HG02981 (cell line): Measurements from ENCODE around the gene FAM193A.
"Not testable (repeated sequence)": the region's sequence is repeated elsewhere in the genome, so short reads cannot be mapped to it uniquely, and the experiment has no call there.

Experiments used
- ATAC-seq: cut with Tn5 transposase; IDR thresholded peaks from one replicate; pipeline ENCODE4 v1.9.1; 2021; ENCODE audit warnings: mild to moderate bottlenecking, moderate library complexity; ENCODE audit not compliant: unreplicated experiment

Gene FAM193A

GRCh38 chr4:2744576-2745270 lies 208.3 kb downstream of the FAM193A start:
- no peak for ATAC-seq

DNA sequence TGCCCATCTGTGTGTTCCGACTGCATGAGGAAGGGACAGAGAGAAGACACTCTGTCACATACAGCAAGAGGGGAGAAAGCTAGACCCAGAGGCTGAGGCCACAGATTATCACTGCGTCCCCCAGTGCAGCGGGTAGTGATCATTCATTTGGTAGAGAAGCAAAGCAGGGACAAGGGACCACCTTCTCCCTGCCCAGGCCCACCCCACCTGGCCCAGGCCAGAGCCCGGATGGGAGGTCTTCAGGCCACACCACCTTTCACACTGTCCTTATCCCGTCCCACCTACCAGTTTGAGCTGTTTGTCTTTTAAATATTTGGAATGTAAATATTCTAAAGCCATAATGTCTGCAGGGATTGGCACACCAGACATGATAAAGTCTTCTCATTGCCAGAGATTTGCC lies 209.1 kb downstream of the FAM193A start:
- no peak for ATAC-seq

GRCh38 chr4:2745981-2746806 lies 209.7 kb downstream of the FAM193A start:
- ATAC-seq: peak; percentile 91

DNA sequence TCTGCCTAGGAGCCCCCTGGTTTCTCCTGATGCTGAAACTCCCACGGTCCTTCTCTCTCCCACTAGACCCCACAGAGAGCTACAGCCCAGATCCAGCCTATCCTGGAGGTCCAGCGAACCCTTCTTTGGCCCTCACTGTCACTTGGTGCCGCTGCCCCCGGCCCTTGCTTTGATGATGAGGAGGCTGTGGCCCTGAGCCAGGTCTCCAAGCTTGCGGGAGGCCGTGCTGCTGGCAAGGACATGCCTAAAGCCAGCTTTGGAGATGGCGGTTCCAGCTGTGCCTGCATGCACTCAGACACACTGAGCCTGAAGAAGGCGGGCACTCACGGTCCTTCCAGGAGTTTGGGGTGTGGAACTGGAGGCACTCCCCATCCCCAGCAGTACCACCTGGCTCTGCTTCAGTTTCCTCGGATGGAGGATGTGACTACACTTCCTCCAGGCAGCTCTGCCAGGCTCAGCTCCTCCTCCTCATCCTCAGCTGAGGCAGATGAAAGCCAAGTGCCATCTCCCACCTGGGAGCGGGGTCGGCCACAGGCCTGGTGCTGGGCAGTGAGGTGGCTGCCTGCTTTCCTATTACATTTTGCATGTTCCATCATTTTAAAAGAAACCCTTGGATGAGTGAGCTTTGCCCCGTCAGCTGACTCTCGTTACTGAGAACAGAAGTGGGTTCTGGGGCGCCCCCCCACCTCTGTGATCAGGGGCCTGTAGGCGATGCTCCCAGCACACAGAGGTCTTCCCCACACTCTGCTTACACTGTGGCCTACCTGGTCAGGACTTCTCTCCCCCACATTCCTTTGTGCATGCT lies 210.6 kb downstream of the FAM193A start:
- ATAC-seq: no peak

DNA sequence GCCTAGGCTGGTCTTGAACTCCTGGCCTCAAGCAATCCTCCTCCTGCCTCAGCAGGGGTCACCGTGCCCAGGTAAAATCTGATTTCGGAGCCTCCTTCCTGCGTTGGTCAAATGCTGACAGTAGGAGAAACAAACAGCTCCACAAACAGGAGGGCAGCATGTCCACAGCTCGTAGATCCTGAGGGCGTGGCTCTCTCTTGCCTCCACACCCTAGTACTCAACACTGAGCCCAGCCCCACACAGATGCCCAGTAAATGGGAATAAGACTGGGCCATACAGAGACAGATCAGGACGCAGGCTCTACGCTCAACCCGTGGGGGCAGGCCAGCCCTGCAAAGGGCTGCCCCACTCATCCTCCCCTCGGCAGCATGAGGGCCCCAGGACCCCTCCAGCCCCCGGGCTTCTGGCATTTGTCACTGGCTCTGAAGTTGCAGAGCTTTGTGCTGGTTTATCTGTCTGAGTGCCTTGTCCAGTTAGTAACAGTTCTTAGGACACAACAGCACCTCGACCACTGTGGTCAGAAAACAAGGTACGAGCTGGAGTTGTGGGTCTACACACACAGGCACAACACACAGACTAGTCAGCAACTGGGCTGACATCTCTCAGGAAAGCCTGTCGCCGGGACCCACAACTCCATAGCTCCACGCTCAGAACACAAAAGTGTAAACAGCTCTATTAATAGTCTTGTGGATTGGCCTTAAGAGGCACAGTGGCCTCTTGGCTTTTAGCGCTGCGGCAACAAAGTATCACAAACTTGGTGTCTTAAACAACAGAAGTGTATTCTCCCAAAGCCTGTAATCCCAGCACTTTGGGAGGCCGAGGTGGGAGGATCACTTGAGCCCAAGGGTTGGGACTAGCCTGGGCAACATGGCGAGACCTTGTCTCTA lies 214.5 kb downstream of the FAM193A start:
- ATAC-seq: no peak

DNA sequence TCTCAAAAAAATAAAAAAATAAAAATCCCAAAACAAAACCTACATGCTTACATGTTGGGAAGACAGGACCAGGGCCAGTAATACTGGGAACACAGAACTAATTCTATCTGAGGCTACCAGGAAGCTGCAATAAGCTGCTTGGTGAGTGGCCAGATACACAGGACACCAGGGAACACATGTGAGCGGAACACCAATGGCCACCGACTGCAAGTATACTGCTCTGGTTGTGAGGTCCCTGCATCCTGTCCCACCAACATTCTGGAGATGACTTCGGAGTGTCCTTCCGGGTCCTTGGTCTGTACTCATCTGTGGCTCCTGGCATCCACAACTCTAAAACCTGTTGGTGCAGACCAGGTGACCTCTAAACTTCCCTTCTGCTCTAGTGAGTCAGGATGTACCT lies 217.0 kb downstream of the FAM193A start:
- ATAC-seq: no peak

- ATAC-seq: no peak
Observed at GRCh38 chr4:2754848-2755819, 218.7 kb downstream of the FAM193A start.

DNA sequence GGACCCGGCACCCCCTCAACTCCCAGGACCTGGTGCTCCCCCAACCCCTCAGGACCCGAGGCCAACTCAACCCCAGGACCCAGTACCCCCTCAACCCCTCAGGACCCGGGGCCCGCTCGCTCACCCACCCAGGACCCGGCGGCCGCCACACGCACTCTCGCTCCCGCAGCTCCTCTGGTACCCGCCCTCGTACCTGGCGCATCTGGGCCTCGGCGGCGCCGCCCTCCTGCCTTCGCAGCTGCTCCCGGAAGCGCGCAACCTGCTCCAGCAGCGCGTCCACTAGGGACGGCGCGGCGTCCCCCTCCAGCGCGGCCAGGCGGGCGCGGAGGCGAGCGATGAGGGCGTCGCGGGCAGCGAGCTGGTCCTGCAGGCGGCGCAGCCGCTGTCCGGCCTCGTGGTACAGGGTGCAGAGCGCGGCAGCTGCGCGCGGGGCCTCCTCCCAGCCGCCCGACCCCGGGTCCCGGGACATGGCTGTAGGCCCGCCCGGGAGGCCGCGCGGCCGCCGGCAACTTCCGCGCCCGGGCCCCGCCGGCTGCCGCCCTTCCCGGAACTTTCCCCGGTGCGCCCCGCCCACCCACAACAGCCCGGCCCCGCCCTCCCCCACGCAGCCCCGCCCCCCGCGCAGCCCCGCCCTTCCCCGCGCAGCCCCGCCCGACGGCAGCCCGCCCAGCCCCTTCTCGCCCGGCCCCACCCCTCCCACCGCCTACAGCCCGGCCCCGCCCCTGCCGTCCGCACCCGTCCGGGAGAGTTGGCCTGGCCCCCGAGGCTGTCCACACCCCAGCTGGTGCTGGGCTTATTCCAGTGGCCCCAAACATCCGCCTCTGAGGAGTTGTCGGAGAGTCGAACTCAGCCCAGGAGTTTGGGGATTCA lies 219.6 kb downstream of the FAM193A start, which contains the start of gene TNIP2:
TSS of gene TNIP2 (minus strand) at position 516 of the 870 bp plus-strand sequence. CDS start at position 469, 47 bp downstream.
- peak; percentile 56 for ATAC-seq

- ATAC-seq: peak; percentile 4
Observed at GRCh38 chr4:2756691-2757350, 220.4 kb downstream of the FAM193A start.

DNA sequence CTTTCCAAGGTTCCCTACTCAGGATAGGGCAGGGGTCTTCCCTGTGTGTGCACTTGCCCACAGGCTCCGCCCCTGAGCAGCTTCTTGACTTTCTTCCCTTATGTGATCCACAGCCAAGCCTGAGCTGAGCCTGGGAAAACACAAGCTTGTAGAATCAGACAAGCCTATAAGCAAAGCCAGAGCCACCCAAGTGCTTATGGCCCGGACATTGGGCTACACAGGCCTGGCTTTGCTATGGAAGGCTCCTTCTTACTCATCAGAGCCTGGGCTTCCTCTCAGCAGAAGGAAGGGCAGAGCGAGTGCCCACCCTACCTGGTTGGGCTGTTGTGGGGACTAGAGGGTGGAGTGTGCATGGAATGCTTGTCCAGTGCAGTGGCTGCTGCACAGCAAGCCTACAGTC lies 221.0 kb downstream of the FAM193A start:
- no peak for ATAC-seq

- no peak for ATAC-seq
Observed at GRCh38 chr4:2761035-2761923, 224.8 kb downstream of the FAM193A start.

- ATAC-seq: no peak
Observed at GRCh38 chr4:2762048-2762447, 225.6 kb downstream of the FAM193A start.

DNA sequence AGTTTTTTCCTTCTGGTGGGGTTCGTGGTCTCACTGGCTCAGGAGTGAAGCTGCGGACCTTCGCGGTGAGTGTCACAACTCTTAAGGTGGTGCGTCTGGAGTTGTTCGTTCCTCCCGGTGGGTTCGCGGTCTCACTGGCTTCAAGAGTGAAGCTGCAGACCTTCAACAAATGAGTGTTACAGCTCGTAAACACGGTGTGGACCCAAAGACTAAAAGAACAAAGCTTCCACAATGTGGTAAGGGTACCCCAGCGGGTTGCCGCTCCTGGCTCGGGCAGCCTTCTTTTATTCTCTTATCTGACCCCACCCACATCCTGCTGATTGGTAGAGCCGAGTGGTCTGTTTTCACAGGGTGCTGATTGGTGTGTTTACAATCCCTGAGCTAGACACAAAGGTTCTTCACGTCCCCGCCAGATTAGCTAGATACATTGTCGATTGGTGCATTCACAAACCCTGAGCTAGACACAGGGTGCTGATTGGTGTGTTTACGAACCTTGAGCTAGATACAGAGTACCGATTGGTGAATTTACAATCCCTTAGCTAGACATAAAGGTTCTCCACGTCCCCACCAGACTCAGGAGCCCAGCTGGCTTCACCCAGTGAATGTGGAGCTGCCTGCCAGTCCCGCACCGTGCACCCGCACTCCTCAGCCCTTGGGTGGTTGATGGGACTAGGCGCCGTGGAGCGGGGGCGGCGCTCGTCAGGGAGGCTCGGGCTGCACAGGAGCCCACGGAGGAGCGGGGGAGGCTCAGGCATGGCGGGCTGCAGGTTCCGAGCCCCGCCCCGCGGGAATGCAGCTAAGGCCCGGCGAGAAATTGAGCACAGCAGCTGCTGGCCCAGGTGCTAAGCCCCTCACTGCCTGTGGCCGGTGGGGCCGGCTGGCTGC lies 226.3 kb downstream of the FAM193A start:
- not testable (repeated sequence) for ATAC-seq

- no peak for ATAC-seq
Observed at GRCh38 chr4:2763511-2763967, 227.1 kb downstream of the FAM193A start.

DNA sequence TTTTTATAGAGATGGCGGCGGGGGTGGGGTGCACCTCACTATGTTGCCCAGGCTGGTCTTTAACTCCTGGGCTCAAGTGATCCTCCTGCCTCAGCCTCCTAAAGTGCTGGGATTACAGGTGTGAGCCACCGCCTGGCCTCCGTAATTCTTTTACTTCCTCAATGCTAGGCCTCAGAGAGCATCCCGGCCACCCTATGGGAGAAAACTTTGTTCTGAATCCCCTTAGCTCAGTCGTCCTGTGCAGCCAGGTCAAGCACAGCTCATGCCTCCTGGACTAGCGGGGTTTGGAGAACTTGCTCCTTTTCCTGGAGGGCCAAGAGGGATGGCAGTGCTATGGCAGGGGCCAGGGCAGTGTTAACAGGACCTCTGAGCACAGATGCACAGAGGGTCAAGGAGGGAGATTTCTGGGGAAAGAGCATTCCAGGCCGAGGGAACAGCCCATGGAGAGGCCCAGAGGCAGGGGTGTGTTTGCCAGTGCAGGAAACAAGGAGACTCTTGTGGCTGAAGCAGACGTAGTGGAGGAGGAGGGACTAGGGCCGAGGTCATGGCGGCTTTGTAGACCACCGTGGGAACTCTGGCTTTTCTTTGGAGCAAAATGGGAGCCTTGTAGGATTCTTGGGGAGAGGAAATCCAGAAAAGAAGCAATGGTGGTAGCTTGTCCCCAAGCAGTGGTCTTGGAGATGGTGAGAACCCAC lies 229.5 kb downstream of the FAM193A start:
- ATAC-seq: no peak
